ENCODE results near the gene PCDHA10.
"Not testable (repeated sequence)": the region's sequence is repeated elsewhere in the genome, so short reads cannot be mapped to it uniquely, and the experiment has no call there.

The PCDHA10 gene

DNA sequence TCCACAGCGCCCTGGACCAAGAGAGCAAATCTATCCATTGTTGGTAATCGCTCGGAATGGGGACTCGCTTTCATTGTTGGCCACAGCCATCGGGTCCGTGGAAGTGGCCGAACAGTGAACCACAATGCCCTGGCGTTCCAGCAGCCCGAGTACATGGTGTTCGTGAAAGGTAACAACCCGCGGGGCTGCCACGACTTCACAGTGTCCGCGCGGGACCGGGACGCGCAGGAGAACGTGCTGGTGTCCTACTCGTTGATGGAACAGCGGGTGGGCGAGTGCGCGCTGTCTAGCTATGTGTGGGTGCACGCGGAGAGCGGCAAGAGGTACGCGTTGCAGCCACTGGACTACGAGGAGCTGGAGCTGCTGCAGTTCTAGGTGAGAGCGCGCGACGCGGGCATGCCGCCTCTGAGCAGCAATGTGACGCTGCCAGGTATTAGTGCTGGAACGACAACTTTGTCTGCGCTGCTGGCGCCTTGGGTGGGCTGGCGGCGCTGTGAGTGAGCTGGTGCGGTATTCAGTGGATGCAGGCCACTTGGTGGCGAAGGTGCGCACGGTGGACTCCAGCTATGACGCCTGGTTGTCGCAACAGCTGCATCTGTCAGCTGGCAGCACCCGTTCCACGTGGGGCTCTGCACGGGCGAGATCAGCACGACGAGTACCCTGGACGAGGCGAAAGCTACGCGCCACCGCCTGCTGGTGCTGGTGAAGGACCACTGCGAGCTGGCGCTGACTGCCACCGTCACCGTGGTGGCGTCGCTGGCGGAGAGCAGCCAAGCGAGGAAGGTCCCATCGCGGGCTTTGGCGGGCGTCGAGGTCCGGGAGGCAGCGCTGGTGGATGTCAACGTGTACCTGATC is 7.0 kb downstream of the PCDHA10 start:
- TF ChIP-seq, protein P1, sequence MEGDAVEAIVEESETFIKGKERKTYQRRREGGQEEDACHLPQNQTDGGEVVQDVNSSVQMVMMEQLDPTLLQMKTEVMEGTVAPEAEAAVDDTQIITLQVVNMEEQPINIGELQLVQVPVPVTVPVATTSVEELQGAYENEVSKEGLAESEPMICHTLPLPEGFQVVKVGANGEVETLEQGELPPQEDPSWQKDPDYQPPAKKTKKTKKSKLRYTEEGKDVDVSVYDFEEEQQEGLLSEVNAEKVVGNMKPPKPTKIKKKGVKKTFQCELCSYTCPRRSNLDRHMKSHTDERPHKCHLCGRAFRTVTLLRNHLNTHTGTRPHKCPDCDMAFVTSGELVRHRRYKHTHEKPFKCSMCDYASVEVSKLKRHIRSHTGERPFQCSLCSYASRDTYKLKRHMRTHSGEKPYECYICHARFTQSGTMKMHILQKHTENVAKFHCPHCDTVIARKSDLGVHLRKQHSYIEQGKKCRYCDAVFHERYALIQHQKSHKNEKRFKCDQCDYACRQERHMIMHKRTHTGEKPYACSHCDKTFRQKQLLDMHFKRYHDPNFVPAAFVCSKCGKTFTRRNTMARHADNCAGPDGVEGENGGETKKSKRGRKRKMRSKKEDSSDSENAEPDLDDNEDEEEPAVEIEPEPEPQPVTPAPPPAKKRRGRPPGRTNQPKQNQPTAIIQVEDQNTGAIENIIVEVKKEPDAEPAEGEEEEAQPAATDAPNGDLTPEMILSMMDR (IDR thresholded peaks at IDR 0.05; ENCODE audit: extremely low read depth, missing control alignments) = no peak
- no peak for DNase-seq (ENCODE audit: low spot score)

DNA sequence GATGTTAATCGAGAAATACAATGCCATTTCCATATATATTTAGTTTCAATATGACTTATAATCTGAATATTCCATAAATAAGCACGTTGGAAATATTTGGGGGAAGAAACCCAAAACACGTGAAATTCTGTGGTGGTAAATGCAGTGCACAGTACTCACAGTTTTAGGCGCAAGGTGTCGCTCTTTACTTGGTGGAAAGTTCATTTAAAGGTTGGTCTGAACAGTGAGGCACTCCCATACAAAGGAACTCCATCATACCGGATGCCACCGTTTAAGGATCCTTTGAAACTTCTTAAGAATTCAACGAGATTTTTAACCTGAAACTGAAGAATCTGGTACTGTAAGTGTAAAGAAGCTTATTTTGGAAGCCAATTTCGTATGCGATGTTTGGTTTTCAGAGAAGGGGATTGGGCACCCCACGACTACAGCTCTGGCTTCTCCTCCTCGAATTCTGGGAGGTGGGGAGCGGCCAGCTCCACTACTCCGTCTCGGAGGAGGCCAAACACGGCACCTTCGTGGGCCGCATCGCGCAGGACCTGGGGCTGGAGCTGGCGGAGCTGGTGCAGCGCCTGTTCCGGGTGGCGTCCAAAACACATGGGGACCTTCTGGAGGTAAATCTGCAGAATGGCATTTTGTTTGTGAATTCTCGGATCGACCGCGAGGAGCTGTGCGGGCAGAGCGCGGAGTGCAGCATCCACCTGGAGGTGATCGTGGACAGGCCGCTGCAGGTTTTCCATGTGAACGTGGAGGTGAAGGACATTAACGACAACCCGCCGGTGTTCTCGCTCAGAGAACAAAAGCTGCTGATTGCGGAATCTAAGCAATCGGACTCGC is 13.2 kb downstream of the PCDHA10 start, which contains the start of gene PCDHA11:
PCDHA11 (plus strand) TSS at position 237 of the 834 bp plus-strand sequence; CDS start at position 384, 147 bp downstream.
- DNase-seq (ENCODE audit: low spot score) = no peak

DNA sequence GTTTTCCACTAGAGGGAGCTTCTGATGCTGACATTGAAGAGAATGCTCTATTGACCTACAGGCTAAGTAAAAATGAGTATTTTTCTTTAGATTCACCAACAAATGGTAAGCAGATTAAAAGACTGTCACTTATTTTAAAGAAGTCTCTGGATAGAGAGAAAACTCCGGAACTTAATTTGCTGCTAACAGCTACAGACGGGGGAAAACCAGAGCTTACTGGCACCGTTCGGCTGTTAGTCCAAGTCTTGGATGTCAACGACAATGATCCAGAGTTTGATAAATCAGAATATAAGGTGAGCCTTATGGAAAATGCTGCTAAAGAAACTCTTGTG is 13.8 kb downstream of the PCDHA10 start:
- no peak for DNase-seq (ENCODE audit: low spot score)

More for the DNA sequence above, 13.2 kb downstream of the PCDHA10 start, which contains the start of gene PCDHA11:
- TF ChIP-seq, protein P1 (IDR thresholded peaks at IDR 0.05; ENCODE audit: extremely low read depth, missing control alignments) = no peak

DNA sequence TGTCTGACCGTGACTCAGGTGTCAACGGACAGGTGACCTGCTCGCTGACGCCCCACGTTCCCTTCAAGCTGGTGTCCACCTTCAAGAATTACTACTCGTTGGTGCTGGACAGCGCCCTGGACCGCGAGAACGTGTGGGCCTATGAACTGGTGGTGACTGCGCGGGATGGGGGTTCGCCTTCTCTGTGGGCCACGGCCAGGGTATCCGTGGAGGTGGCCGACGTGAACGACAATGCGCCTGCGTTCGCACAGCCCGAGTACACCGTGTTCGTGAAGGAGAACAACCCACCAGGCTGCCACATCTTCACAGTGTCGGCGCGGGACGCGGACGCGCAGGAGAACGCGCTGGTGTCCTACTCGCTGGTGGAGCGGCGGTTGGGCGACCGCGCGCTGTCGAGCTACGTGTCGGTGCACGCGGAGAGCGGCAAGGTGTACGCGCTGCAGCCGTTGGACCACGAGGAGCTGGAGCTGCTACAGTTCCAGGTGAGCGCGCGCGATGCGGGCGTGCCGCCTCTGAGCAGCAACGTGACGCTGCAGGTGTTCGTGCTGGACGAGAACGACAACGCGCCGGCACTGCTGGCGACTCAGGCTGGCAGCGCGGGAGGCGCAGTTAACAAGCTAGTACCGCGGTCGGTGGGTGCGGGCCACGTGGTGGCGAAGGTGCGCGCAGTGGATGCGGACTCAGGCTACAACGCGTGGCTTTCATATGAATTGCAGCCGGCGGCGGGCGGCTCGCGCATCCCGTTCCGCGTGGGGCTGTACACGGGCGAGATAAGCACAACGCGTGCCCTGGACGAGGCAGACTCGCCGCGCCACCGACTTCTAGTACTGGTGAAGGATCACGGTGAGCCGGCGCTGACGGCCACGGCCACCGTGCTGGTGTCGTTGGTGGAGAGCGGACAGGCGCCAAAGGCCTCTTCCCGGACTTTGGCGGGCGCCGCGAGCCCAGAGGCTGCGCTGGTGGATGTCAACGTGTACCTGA is 14.8 kb downstream of the PCDHA10 start:
- TF ChIP-seq, protein P1 (IDR thresholded peaks at IDR 0.05; ENCODE audit: extremely low read depth, missing control alignments) = no peak

More for the DNA sequence above, 13.8 kb downstream of the PCDHA10 start:
- TF ChIP-seq, protein P1 (IDR thresholded peaks at IDR 0.05; ENCODE audit: extremely low read depth, missing control alignments) = no peak

DNA sequence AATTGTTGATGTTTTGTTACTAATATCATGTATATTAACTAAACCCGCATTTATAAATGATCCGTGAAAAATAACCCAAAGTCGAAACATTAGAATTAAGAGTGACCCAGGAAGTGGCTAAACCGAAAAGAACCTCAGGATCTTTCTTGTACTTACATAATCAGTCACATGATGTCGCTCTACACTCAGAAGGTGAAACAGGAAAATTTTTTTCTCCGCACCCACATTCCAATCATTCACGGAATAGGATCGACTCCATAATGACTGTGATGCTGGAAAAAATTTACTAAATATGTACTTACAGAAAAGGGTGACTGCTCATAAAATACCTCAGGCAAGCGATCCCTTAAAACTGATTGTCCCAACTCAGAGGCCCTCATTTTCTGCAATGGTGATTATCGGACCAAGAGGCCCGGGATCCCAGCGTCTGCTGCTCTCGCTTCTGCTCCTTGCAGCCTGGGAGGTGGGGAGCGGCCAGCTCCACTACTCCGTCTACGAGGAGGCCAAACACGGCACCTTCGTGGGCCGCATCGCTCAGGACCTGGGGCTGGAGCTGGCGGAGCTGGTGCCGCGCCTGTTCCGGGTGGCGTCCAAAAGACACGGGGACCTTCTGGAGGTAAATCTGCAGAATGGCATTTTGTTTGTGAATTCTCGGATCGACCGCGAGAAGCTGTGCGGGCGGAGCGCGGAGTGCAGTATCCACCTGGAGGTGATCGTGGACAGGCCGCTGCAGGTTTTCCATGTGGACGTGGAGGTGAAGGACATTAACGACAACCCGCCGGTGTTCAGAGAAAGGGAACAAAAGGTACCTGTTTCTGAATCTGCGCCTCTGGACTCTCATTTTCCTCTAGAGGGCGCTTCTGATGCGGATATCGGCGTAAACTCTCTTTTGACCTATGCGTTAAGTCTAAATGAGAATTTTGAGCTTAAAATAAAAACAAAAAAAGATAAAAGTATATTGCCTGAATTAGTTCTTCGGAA is 19.7 kb downstream of the PCDHA10 start, which contains the start of gene PCDHA12:
PCDHA12 (plus strand) TSS at position 224 of the 981 bp plus-strand sequence; CDS start at position 389, 165 bp downstream.
- no peak for DNase-seq (ENCODE audit: low spot score)

More for the DNA sequence above, 14.8 kb downstream of the PCDHA10 start:
- no peak for DNase-seq (ENCODE audit: low spot score)

DNA sequence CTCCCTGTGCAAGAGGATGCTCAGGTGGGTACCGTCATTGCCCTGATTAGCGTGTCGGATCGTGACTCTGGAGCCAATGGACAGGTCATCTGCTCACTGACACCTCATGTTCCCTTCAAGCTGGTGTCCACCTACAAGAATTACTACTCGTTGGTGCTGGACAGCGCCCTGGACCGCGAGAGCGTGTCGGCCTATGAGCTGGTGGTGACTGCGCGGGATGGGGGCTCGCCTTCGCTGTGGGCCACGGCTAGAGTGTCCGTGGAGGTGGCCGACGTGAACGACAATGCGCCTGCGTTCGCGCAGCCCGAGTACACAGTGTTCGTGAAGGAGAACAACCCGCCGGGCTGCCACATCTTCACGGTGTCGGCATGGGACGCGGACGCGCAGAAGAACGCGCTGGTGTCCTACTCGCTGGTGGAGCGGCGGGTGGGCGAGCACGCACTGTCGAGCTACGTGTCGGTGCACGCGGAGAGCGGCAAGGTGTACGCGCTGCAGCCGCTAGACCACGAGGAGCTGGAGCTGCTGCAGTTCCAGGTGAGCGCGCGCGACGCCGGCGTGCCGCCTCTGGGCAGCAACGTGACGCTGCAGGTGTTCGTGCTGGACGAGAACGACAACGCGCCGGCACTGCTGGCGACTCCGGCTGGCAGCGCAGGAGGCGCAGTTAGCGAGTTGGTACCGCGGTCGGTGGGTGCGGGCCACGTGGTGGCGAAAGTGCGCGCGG is 21.0 kb downstream of the PCDHA10 start:
- not testable (repeated sequence) for DNase-seq (ENCODE audit: low spot score)

More for the DNA sequence above, 19.7 kb downstream of the PCDHA10 start, which contains the start of gene PCDHA12:
- TF ChIP-seq, protein P1 (IDR thresholded peaks at IDR 0.05; ENCODE audit: extremely low read depth, missing control alignments) = no peak

Data from GM20000 (cell line).